NCI-H748 (cell line): ENCODE measurements around the gene PDCD4.
A peak's percentile ranks its signal among the peaks of the same experiment; 100 is the strongest.
"Not testable (repeated sequence)": the region's sequence is repeated elsewhere in the genome, so short reads cannot be mapped to it uniquely, and the experiment has no call there.

Experiments used
- DNase-seq: peaks from one replicate; lab custom pipeline; 2025; ENCODE audit not compliant: unreplicated experiment; lab: John Stamatoyannopoulos, UW

PDCD4 gene

DNA sequence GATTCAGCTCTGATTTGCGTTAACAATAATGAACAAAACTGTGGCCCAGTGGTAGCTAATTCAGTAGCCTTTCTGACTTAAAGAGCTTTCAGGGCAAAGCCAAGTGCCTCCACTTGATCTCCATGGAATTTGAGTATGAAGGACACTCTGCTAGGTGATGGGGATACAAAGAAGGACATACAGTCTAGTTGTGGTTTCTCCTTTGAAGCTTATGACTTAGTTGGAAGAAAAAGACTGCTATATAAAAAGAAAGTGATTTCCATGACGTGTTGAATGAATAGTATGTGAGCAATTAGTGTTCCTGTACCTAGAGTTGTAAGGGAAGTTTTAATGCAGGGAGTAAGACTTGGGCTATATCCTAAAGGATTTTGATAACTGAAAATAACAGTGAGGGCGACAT lies 8.3 kb downstream of the PDCD4 start:
- no peak for DNase-seq

DNA sequence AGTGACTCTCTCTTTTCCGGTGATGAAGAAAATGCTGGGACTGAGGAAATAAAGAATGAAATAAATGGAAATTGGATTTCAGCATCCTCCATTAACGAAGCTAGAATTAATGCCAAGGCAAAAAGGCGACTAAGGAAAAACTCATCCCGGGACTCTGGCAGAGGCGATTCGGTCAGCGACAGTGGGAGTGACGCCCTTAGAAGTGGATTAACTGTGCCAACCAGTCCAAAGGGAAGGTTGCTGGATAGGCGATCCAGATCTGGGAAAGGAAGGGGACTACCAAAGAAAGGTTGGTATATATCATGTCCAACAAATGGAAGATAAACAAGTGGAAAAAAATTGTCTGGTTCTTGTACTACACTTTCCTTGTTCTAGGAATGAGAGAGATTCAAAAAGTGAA lies 9.5 kb downstream of the PDCD4 start:
- no peak for DNase-seq

DNA sequence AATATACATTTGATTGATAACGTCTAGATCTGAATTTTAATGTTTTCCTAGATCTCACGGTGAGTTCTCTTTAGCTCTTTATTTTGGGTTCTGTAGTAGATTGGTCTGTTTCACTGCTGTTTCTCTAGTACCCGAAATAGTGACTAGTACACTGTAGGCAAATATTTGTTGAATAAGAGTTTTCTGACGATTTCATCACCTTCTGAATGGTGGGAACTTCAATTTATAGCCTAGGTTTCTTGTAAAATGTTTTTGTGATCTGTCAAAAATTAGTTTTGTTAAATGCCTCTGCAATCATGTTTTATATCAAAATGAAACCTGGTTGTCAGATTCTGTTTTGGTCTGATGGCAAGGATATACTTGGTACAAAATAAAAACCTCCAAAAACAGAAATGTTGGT lies 10.2 kb downstream of the PDCD4 start:
- no peak for DNase-seq

DNA sequence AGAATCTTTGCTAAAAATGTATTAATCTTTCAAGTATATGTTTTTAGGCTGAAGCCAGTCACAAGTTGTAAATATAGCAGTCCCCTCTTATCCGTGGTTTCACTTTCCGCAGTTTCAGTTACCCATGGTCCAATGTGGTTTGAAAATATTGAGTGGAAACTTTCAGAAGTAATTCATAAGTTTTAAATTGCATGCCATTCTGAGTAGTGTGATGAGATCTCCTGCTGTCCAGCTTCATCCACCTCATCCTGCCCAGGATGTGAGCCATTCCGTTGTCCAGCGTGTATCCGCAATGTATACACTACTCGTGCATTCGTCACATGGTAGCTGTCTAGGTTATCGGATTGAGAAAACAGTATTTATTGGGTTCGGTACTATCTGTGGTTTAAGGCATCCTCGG lies 12.2 kb downstream of the PDCD4 start:
- no peak for DNase-seq

DNA sequence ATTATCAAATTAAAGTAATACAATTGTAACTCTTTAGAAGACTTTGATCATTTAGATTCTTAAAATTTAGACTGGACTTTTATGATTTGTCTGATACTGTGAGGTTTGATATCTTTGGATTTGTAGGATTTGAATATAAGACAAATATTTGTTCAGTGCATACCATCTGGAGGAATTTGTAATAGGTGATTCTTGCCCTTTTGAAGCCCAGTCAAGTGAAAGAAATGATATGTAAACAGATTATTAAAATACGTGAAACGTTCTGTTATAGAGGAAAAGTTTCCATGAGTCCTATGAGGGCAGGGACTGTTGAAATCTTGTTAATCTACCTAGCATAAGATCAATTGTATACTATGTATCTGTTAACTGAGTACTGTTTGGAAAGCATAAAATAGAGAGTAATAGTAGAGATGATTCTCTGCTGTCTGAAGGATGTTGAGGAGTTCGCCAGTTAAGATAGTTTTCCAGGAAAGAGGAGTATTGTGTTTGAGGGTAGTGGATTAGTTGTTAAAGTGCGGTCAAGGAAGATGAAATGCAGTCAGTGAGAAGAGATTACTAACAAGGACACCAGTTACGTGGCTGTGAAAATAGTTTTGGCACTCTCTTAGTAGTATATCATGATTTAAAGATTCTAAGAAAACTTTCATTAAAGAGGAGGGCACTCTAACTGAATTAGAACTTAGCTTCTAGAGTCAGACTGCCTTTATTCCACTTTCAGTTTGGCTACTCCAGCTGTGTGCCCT lies 14.4 kb downstream of the PDCD4 start:
- DNase-seq, result no peak

DNA sequence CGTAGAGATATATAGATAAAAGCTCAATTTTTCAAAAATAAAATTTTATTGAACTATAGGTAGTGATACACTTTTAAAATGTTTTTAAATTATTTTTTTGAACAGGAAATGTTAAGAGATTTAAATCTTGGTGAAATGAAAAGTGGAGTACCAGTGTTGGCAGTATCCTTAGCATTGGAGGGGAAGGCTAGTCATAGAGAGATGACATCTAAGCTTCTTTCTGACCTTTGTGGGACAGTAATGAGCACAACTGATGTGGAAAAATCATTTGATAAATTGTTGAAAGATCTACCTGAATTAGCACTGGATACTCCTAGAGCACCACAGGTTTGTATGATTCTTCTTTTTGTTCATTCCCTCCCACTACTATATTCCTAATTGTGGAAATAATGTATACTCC lies 15.8 kb downstream of the PDCD4 start:
- DNase-seq, result no peak

DNA sequence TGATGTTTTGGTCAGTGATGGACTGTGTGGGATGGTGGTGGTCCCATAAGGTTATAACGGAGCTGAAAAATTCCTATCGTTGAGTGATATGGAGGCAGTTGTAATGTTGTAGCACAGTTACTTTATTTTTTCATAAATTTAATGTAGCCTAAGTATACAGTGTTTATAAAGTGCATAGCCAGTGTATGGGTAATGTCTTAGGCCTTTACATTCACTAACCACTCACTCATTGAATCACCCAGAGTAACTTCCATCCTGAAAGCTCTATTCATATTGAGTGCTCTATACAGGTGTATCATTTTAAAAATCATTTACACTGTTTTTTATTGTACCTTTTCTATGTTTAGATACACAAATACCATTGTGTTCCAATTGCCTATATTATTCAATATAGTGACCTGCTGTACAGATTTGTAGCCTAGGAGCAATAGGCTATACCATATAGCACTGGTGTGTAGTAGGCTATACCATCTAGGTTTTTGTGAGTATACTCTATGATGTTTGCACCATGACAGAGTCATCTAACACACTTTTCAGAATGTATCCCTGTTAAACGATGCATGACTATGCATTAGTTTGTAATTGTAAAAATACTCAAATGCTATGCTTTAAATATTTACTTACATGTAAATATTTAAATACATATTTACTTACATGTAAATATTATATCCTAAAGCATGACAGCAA lies 21.0 kb downstream of the PDCD4 start:
- DNase-seq, result no peak

DNA sequence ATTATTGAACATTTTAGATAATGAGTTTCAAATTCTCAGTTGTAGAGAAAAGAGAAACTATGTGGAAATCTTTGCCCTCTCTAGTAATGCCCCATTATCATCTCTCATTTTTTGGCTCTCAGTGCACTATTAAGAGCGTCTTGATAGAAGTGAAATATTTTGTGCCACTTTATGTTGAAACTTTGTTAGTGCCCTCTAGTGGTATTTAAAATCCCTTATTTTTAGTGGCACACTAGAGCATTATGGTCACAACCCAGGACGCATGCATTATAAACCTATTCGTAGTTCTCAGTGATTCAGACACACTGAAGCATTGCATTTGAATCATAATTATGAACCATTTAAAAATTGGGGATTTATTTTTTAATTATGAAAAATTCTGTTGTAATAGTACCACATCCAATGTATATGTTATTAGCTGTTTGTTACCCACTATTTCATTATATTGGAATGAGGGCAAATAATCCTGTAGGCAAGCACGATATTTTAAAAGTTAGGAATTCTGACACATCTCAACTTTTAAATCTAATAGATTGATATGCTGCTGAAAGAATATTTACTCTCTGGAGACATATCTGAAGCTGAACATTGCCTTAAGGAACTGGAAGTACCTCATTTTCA lies 21.9 kb downstream of the PDCD4 start:
- peak; percentile 21 for DNase-seq

DNA sequence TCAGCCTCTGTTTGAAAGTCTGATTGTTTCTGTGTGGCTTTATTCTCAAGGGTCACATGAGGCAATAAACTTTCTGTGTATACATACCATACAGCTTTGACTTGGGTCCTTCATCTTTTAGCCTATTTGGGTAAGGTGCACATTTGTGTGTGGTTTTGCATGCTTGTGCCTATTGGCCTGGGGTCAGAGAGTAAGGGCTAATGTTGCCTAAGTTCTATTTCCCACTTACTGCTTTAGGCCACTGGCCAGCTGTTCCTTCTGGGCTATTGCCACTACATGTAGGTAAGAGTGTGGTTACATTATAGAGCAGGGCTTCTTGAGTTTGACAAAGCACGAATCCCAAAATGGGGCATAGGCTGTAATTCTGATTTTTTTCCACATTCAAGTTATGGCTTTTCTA lies 25.5 kb downstream of the PDCD4 start:
- no peak for DNase-seq

DNA sequence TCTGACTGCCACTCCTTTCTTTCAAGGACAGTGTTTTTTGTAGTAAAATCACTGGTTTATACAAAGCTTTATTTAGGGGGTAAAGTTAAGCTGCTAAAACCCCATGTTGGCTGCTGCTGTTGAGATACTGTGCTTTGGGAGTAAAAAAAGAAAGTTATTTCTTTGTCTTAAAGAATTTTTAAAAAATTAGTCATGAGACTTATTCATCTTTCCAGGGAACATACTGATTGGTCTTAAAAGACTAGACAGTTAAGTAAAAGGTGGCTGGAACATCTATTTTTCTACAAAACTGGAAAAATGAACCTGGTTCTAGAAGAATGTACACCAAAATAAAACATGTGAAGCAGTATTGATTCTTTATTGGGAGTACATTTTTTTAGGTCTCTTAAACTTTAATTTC lies 26.7 kb downstream of the PDCD4 start:
- no peak for DNase-seq

DNA sequence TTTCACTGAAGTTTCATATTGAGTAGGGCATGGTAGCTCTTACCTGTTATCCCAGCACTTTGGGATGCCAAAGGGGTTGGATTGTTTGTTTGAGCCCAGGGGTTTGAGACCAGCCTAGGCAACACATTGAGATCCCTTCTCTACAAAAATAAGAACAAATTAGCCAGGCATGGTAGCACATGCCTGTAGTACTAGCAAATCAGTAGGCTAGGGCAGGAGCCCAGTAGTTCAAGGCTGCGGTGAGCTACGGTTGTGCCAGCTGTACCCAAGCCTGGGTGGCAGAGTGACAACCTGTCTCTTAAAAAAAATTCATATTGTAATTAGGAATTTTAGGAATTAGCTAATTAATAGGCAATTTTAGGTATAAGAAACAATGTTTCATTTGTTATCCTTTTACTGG lies 29.3 kb downstream of the PDCD4 start:
- DNase-seq, result no peak

DNA sequence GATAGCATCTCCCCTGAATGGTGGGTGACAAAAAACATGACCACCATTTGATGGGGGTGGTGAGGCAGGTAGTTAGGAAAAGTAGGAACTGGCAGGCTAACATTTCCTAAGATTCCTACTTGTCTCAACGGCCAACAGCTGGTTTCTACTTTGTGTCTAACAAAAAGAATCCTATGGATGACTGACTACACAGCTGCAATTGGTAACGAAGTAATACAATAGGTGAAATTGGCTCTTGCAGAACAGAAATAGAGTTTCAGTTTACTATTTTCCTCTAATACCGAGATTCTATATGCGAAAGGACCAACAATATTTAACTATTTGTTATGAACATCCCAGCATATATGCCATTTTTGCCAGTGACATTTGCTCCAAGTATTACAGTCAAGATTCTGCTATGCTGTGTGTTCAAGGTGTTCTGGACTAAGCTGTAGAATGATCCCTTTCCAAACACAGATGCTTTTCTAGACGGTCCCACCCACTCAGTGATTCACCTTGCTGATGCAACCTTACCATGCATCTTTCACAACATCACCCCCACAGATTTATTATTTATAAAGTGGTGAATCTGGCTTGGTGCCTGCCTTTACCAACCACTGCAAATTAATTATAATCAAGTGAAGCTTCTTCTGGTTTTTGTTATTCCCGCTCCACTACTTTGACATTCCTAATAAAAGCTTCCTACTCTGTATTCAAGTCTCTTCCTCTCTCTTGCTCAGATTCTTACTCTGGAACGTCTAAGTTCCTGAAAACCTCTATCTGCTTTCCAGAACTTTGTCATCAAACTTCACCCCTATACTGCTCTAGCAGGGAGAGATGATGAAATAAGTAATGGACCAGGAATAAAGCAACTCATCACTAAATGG lies 30.5 kb downstream of the PDCD4 start:
- DNase-seq, result no peak

DNA sequence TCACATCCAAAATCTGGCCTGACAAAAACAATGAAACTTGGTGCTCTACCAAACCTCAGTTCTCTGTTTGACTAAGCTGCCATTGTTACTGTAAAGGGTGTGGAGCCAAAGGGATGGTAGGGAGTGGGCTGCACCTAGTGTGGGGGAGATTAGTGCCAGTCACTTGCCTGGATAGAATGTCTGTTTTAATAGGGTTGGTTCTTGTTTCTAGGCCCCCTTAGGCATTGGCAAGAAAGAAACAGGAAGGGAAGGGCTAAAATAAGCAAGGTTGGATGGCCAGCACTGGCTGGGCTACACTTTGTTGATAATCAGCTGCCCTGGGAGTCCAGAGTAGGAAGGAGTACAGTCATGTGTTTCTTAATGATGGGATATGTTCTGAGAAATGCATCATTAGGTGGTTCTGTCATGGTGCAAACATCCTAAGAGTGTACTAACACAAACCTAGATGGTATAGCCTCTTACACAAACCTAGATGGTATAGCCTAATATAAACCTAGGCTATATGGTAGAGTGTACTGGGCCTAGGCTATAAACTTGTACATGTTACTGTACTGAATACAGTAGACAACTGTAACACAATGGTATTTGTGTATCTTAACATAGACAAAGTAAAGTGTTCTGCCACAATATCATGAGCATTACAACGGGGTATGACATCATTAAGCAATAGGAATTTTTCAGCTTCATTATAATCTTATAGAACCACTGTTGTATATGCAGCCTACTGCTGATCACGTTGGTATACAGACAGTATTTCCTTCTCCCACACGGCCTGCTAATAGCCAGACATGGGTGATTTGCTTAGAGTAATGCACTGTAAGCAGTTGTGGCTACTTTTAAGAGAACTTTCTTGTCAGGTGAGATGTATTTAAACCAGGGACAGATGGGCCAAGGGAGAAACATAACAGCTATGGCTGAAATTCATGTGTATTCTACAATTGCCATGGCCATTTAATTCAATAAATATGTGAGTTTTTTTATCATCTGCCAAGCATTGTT lies 31.9 kb downstream of the PDCD4 start:
- DNase-seq, result no peak

DNA sequence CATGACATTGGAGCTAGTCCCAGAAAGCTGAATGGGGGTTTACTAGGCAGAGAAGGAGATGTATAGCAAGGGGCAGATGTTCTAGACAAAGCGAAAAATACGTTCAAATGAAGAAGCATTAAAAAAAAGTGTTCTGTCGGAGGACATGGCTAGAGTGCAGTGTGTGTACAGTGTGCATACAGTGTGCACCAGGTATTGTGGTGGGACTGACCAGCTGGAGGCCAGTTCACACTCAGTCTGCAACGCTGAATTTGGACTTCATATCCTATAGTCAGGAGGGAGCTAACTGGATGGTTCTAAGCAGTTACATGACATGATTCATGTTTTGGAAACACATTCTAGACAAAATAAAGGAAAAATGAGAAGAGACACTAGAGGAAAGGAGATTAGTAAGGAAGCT lies 38.4 kb downstream of the PDCD4 start:
- DNase-seq, result no peak

DNA sequence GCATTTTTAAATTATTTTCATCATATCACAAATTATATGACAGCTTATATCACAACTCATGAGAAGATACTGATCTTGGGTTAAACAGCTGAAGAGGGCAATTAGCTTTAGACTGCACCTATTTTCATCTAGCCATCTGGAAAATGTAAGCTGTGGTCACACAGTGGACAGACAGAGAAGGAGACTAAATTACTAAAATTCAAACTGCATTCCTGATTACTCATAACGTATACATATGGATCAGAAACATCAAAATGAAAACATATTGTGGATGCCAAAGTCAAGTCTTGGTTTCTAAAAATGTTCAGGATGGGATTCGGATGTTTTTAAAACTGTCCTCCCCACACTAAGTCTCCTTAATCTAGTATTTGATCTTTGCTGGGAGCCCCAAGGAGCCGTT lies 40.6 kb downstream of the PDCD4 start:
- DNase-seq, result no peak

DNA sequence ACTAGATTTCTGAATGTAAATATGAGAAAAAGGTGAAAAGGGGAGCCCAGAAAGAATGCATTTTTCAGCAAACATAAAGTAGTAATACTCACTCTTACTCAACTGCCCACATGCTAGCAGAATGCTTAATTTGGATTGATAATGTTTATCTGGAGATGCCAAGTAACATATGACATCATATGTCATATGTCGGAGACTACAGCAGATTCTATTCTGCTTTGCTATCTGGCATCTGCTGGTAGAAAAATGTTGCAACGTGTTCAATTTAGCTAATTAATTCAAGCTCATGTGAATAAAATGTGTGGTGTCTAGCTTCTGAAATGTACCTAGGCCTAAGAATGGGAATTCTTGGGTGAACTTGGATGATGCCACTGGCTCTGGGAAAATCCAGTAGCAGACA lies 42.7 kb downstream of the PDCD4 start:
- no peak for DNase-seq

DNA sequence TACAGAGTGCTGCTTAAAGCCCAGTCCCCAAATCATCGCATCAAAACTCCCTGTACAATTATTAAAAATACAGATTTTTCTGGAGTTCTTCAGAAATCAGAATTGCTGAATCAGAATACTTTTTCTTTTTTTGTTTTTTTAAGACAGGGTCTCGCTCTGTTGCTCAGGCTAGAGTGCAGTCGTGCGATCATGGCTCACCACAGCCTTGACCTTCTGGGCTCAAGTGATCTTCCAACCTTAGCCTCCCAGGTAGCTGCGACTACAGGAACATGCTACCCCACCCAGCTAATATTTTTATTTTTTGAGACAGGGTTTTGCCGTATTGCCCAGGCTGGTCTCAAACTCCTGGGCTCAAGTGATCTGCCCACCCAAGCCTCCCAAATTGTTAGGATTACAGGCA lies 43.3 kb downstream of the PDCD4 start:
- no peak for DNase-seq

DNA sequence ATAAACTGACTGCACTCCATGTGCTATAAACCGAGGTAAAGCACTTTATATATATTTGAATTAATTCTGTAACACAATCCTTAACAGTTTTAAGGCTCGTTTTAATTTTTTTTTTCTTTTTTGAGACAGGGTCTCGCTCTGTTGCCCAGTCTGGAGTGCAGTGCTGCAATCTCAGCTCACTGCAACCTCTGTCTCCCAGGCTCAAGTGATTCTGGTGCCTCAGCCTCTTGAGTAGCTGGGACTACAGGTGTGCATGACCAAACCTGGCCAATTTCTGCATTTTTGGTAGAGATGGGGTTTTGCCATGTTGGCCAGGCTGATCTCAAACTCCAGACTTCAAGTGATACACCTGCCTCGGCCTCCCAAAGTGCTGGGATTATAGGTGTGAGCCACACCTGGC lies 43.9 kb downstream of the PDCD4 start:
- DNase-seq, result not testable (repeated sequence)

DNA sequence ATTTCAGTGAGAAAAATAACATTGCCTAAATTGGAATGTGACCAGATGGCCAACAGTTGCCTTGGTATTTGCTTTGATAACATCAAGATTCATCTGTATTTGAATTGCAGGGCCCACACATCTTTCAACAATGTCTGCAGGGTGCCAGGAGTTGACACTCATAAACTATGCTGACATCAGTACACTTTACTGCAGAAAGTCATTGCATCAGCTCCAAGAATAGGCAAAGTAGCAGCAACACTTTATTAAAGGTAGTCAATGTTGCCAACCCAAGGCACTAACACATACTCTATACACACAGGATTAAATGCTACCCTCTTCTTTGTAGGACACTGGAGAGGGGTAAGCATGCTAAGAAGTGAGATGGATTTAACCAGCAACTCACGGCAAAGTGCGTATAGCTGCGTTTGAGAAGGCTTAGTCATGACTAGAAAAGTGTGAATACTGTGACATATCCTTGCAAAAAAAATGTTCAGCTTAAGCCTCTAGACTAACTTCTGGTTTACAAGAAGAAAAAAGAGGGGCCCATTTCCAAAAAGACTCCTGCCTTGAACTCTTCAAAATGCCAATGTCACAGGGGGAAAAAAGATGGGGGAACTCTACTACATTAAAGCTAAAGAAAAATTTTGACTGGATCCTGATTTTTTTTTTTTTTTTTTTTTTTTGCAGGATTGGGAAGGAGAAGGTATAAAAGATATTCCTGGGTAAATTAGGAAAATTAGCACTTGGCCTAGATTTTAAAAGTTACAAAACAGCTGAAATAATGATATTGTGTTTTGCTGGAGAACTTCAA lies 45.0 kb downstream of the PDCD4 start:
- no peak for DNase-seq

DNA sequence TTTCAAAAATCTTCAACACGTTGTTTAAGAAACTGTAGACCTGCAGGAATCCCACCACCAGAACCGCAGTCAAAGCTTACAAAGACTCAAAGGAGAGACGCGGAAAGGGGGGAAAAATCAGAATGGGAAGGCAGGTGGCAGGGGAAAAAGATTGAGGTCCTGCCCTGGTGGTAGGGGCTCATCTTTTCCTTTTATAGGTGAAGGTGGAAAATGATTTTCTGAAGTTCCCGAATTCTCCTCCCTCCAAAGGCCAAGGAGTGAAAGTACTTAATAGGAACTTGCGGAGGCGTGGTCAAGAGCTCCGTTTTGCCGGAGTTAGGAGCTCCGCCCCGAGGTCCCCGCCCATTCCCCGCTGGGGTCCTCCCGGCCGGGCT lies 46.5 kb downstream of the PDCD4 start:
- DNase-seq, result no peak
